PC-3 (cell line): ENCODE results near the gene MT3. TPM values are rescaled to one million over a fixed set of nuclear protein-coding genes. Genes with fewer than 3 reads are reported as not detected.

Experiments used
- ATAC-seq: fragments of 200-7000 bp; cut with Tn5 transposase; 2 replicates; pipeline ENCODE4 v1.9.1; 2020; ENCODE audit warnings: mild to moderate bottlenecking, moderate library complexity
- BruUV-seq: library from RNA; stranded (reverse); fragments of 400-500 nt; replicated peaks from 2 replicates; lab custom pipeline; 2021; lab: Mats Ljungman, UMichigan
- CTCF ChIA-PET: fragments of 300-600 bp; sonication (Branson Sonifier 250); formaldehyde crosslinking; loops from one replicate; lab custom pipeline; 2022; ENCODE audit warnings: antibody characterized with exemption; lab: Charles Lee
- POLR2A ChIA-PET: fragments of 300-600 bp; sonication (Branson Sonifier 250); formaldehyde crosslinking; loops from one replicate; lab custom pipeline; 2022; ENCODE audit warnings: antibody characterized with exemption; ENCODE audit not compliant: unreplicated experiment; lab: Charles Lee
- DNase-seq: peaks from one replicate; pipeline ENCODE4 v3.0.0-alpha.2; 2015
- H2AFZ ChIP-seq: fragments of 300-600 bp; sonication (generic); 2 replicates; pipeline ENCODE4 v1.6.0; 2016; ENCODE audit warnings: antibody characterized with exemption, low read length
- H3F3A ChIP-seq: fragments of 300-600 bp; sonication (generic); one replicate; pipeline ENCODE4 v1.6.0; 2017; ENCODE audit warnings: antibody characterized with exemption, low read length, control low read depth, mild to moderate bottlenecking; ENCODE audit not compliant: unreplicated experiment
- H3K27ac ChIP-seq: fragments of 300-600 bp; sonication (generic); 2 replicates; pipeline ENCODE4 v1.5.1; 2016; ENCODE audit warnings: mild to moderate bottlenecking, low read length
- H3K27me3 ChIP-seq: fragments of 300-600 bp; sonication (generic); 2 replicates; pipeline ENCODE4 v1.6.1; 2016; ENCODE audit warnings: low read length, mixed read lengths
- H3K36me3 ChIP-seq: fragments of 300-600 bp; sonication (generic); 2 replicates; pipeline ENCODE4 v1.6.1; 2016; ENCODE audit warnings: low read depth, mixed run types, low read length, mixed read lengths
- H3K4me1 ChIP-seq: fragments of 300-600 bp; sonication (generic); 2 replicates; pipeline ENCODE4 v1.5.1; 2016; ENCODE audit warnings: low read length; ENCODE audit not compliant: insufficient read depth
- H3K4me2 ChIP-seq: fragments of 300-600 bp; sonication (generic); 2 replicates; pipeline ENCODE4 v1.6.0; 2016; ENCODE audit warnings: low read length
- H3K4me3 ChIP-seq: fragments of 300-600 bp; sonication (generic); 2 replicates; pipeline ENCODE4 v1.5.1; 2016; ENCODE audit warnings: mild to moderate bottlenecking, low read length, mixed read lengths
- H3K79me2 ChIP-seq: fragments of 300-600 bp; sonication (generic); 2 replicates; pipeline ENCODE4 v1.6.1; 2017; ENCODE audit warnings: low read length, mixed read lengths
- H3K9ac ChIP-seq: fragments of 300-600 bp; sonication (generic); 2 replicates; pipeline ENCODE4 v1.6.0; 2016; ENCODE audit warnings: mild to moderate bottlenecking, low read length
- H3K9me2 ChIP-seq: fragments of 300-600 bp; sonication (generic); replicated peaks from 2 replicates; pipeline ENCODE4 v1.6.1; 2016; ENCODE audit warnings: mixed run types, low read length, mixed read lengths
- H3K9me3 ChIP-seq: fragments of 300-600 bp; sonication (generic); 2 replicates; pipeline ENCODE4 v1.6.1; 2016; ENCODE audit warnings: low read length, mixed read lengths
- H4K20me1 ChIP-seq: fragments of 300-600 bp; sonication (generic); 2 replicates; pipeline ENCODE4 v1.6.1; 2016; ENCODE audit warnings: low read length, mixed read lengths
- EZH2 ChIP-seq: fragments of 300-600 bp; sonication (generic); IDR thresholded peaks from one replicate; pipeline ENCODE4 v1.6.1; 2017; ENCODE audit warnings: antibody characterized with exemption, mild to moderate bottlenecking, low read length; ENCODE audit not compliant: unreplicated experiment
- EZH2phosphoT487 ChIP-seq: fragments of 300-600 bp; sonication (generic); IDR thresholded peaks from 2 replicates; pipeline ENCODE4 v1.6.1; 2018; ENCODE audit warnings: mild to moderate bottlenecking, antibody characterized with exemption, low read length, borderline replicate concordance
- intact Hi-C: fragments of 100-400 bp; cut with micrococcal nuclease; formaldehyde crosslinking; loops from 2 replicates; pipeline ENCODE4 v1.9.0; 2023
- total RNA-seq: library from RNA; depleted of rRNA; stranded (reverse); fragments of >200 nt; gene quantifications from 2 replicates; pipeline ENCODE4 v1.2.3, GENCODE V29; 2014
- TF ChIP-seq, protein P1 (sequence below): fragments of 300-600 bp; sonication (generic); conservative IDR thresholded peaks from 2 replicates; pipeline ENCODE4 v1.5.1; 2017; ENCODE audit warnings: antibody characterized with exemption, low read depth, mild to moderate bottlenecking, low read length

Gene MT3
- total RNA-seq, 1 experiment from 2014 or later, result not detected

DNA sequence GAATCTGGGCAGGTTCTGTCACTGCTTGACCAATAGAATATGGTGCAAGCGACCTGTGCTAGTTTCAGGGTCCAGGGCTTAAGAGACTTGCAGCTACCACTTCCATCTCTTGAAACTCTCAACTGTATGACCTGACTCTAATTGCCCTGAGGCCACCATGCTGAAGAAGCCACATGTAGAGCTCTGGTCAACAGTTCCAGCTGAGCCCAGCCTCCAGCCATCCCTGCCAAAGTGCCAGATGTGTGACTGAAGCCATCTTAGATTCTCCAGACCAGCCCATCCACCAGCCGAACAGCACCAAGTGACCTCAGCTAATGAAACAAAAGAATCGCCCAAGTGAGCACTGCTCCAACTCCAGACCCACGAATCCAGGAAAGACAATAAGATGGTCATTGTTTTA, 15.6 kb downstream of the MT3 start:
- H3K9ac ChIP-seq, result no peak overlapping the region
- no peaks in the 10 kb centered on the region for H3K9me3 ChIP-seq
- no TSS peak for BruUV-seq
- no peaks in the 10 kb centered on the region for H3K9me2 ChIP-seq
- DNase-seq, result no peak
- no peaks in the 10 kb centered on the region for H3K27me3 ChIP-seq
- peaks cover 14% of the 10 kb centered on the region for H3F3A ChIP-seq
- peaks cover 44% of the 10 kb centered on the region for H3K4me1 ChIP-seq
- ATAC-seq, result no peak
- ChIA-PET CTCF (no interaction called here), POLR2A (no interaction called here)
- TF ChIP-seq EZH2 (no peak), EZH2phosphoT487 (no peak)
- TF ChIP-seq, protein P1, sequence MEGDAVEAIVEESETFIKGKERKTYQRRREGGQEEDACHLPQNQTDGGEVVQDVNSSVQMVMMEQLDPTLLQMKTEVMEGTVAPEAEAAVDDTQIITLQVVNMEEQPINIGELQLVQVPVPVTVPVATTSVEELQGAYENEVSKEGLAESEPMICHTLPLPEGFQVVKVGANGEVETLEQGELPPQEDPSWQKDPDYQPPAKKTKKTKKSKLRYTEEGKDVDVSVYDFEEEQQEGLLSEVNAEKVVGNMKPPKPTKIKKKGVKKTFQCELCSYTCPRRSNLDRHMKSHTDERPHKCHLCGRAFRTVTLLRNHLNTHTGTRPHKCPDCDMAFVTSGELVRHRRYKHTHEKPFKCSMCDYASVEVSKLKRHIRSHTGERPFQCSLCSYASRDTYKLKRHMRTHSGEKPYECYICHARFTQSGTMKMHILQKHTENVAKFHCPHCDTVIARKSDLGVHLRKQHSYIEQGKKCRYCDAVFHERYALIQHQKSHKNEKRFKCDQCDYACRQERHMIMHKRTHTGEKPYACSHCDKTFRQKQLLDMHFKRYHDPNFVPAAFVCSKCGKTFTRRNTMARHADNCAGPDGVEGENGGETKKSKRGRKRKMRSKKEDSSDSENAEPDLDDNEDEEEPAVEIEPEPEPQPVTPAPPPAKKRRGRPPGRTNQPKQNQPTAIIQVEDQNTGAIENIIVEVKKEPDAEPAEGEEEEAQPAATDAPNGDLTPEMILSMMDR, result no peak
- H3K27ac ChIP-seq, result no peak overlapping the region
- H3K36me3 ChIP-seq, result no peaks in the 10 kb centered on the region
- H3K79me2 ChIP-seq, result peaks cover 12% of the 10 kb centered on the region
- intact Hi-C loops, result loop anchor here (5.0 to 10.0 kb wide), 3 partner anchors 50 to 182 kb away; partner anchors contain the start of genes MT1B, MT1F and MT1X
- H3K4me3 ChIP-seq, result no peak overlapping the region
- H4K20me1 ChIP-seq, result no peaks in the 10 kb centered on the region
- H2AFZ ChIP-seq, result no peak overlapping the region
- no peak overlapping the region for H3K4me2 ChIP-seq

DNA sequence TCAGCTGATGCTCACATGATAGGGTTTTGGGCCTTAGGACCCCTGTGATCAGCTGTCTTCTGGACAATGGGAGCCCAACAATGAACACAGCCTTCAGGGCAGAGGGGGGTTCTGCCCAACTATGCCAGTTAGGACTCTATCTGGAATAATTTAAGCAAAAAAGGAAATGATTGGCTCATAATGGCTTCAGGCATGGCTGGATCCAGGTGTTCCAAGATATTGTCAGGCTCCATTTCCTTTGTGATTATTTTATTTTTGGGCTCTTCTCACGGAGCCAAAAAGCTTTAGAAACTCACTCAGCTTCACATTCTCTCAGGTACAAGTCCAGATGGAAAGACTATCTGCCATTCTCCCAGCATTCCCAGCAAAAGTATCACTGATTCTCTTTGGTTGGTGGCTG, 16.1 kb downstream of the MT3 start:
- Histone ChIP-seq H3K79me2 (peaks cover 13% of the 10 kb centered on the region), H3K9me2 (no peaks in the 10 kb centered on the region), H3K36me3 (no peaks in the 10 kb centered on the region), H3K27ac (peak overlapping the region; percentile 82), H4K20me1 (no peaks in the 10 kb centered on the region), H3K9ac (no peak overlapping the region), H3K27me3 (no peaks in the 10 kb centered on the region), H2AFZ (no peak overlapping the region), H3K9me3 (no peaks in the 10 kb centered on the region), H3K4me3 (no peak overlapping the region; the same call in 1 of the 2 replicates), H3K4me1 (peaks cover 45% of the 10 kb centered on the region), H3K4me2 (peak overlapping the region; percentile 93), H3F3A (peaks cover 14% of the 10 kb centered on the region)
- POLR2A ChIA-PET, result no interaction called here
- no peak for ATAC-seq
- intact Hi-C loops, result loop anchor here (5.0 to 10.0 kb wide), 3 partner anchors 49 to 182 kb away; partner anchors contain the start of genes MT1B, MT1F and MT1X
- CTCF ChIA-PET, result no interaction called here
- BruUV-seq, result no TSS peak
- TF ChIP-seq, protein P1, result no peak
- TF ChIP-seq EZH2phosphoT487 (no peak), EZH2 (no peak)
- DNase-seq, result no peak

DNA sequence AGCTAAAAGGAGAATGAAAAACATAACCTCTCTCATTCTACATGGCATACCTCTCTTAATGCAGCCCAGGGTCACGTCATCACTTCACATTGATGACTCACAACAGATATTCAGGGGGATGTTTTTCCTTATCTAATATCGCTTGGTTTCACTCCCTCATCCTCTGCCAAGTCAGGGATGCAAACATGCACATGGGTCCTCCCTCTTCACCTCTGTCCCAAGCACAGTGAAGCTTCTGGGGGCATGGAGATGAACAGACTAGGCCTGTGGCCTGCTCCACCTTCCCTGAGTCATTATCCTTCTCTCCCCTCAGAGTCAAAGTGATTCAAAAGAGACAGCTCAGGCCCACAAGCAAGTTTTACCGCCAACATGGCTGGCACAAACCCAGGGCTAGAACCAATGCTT, 16.7 kb downstream of the MT3 start:
- POLR2A ChIA-PET, result no interaction called here
- peaks cover 14% of the 10 kb centered on the region for H3F3A ChIP-seq
- CTCF ChIA-PET, result interaction anchor here (1.1 to 1.2 kb wide), 2 partner anchors 96 to 183 kb away, joined by 4 to 7 read pairs; no protein-coding TSS in a partner anchor
- no peaks in the 10 kb centered on the region for H3K36me3 ChIP-seq
- no peak for DNase-seq
- peaks cover 16% of the 10 kb centered on the region for H3K79me2 ChIP-seq
- no peaks in the 10 kb centered on the region for H3K27me3 ChIP-seq
- peak overlapping the region; percentile 37; the same call in 1 of the 2 replicates for H3K9ac ChIP-seq
- no peaks in the 10 kb centered on the region for H3K9me3 ChIP-seq
- H4K20me1 ChIP-seq, result no peaks in the 10 kb centered on the region
- no peak overlapping the region for H2AFZ ChIP-seq
- peak; percentile 0; the same call in 1 of the 2 replicates for ATAC-seq
- no peak overlapping the region; the same call in 1 of the 2 replicates for H3K4me3 ChIP-seq
- no peaks in the 10 kb centered on the region for H3K9me2 ChIP-seq
- H3K4me1 ChIP-seq, result peaks cover 51% of the 10 kb centered on the region
- no peak for TF ChIP-seq EZH2
- no peak for TF ChIP-seq EZH2phosphoT487
- TF ChIP-seq, protein P1, result no peak
- H3K27ac ChIP-seq, result peak overlapping the region; percentile 82
- intact Hi-C loops, result loop anchor here (2.0 to 10.0 kb wide), 4 partner anchors 21 to 181 kb away; partner anchors contain the start of genes MT1B, MT1F and MT1X
- peak overlapping the region; percentile 93 for H3K4me2 ChIP-seq
- no TSS peak for BruUV-seq
